ENCODE measurements around the gene ATP5F1D. TPM values are rescaled to one million over a fixed set of nuclear protein-coding genes. Genes with fewer than 3 reads are reported as not detected.

ATP5F1D gene
- total and polyA plus RNA-seq, 11 donors, result 201 to 1,034 (median 459) TPM

- peaks cover 0 to 28% (median 3%) of the 10 kb centered on the region in 12 donors for H3K4me1 ChIP-seq
- H3K4me3 ChIP-seq, result no peak overlapping the region
- DNase-seq (no peak), ATAC-seq (no peak)
- H3K27ac ChIP-seq, result no peak overlapping the region
- H3K27me3 ChIP-seq, result peaks cover 20 to 45% (median 36%) of the 10 kb centered on the region in 9 donors
- peaks cover 0 to 24% (median 10%) of the 10 kb centered on the region in 9 donors for H3K36me3 ChIP-seq
- WGBS, 4 donors, result 76 to 86% (median 82%) methylated on average over 13 to 18 of the region's 18 CpGs
- H3K9me3 ChIP-seq, result no peaks in the 10 kb centered on the region
- TF ChIP-seq POLR2A (IDR thresholded peaks at IDR 0.05), result no peak
- no peak for TF ChIP-seq CTCF (IDR thresholded peaks at IDR 0.05)
- intact Hi-C loops (cut with DNase I), result loop anchor here in 4 of 10 donors (5.0 to 10.0 kb wide), 5 partner anchors 72 to 242 kb away; partner anchors contain the start of genes PLK5 (in 2 of the 4) and GAMT (in 1 of the 4)
These were observed 41.1 kb downstream of the ATP5F1D start for GRCh38 chr19:1282588-1283206.

GRCh38 chr19:1283207-1283916, 41.8 kb downstream of the ATP5F1D start:
- ATAC-seq, result no peak
- 57 to 82% (median 61%) methylated on average over 16 to 29 of the region's 29 CpGs for WGBS, 4 donors
- Histone ChIP-seq H3K9me3 (no peaks in the 10 kb centered on the region), H3K4me3 (no peak overlapping the region), H3K27me3 (peaks cover 20 to 52% (median 40%) of the 10 kb centered on the region in 9 donors), H3K27ac (no peak overlapping the region), H3K4me1 (peaks cover 0 to 29% (median 3%) of the 10 kb centered on the region in 12 donors), H3K36me3 (peaks cover 0 to 19% (median 10%) of the 10 kb centered on the region in 9 donors)
- TF ChIP-seq POLR2A (IDR thresholded peaks at IDR 0.05) (no peak), CTCF (IDR thresholded peaks at IDR 0.05) (no peak)
- DNase-seq, result no peak
- intact Hi-C loops (cut with DNase I), result loop anchor here in 4 of 10 donors (5.0 to 10.0 kb wide), 5 partner anchors 71 to 241 kb away; partner anchors contain the start of genes PLK5 (in 2 of the 4) and GAMT (in 1 of the 4)

- H3K27me3 ChIP-seq, result peaks cover 20 to 57% (median 45%) of the 10 kb centered on the region in 9 donors
- WGBS, 4 donors, result 69 to 96% (median 86%) methylated on average over 3 to 12 of the region's 12 CpGs
- no peak for ATAC-seq
These were observed 42.4 kb downstream of the ATP5F1D start for GRCh38 chr19:1283917-1284292.

More at GRCh38 chr19:1283917-1284292, 42.4 kb downstream of the ATP5F1D start:
- Histone ChIP-seq H3K36me3 (peaks cover 0 to 13% (median 6%) of the 10 kb centered on the region in 9 donors), H3K27ac (no peak overlapping the region), H3K4me1 (peaks cover 0 to 29% (median 3%) of the 10 kb centered on the region in 12 donors), H3K4me3 (no peak overlapping the region), H3K9me3 (no peaks in the 10 kb centered on the region)
- TF ChIP-seq CTCF (IDR thresholded peaks at IDR 0.05) (no peak), POLR2A (IDR thresholded peaks at IDR 0.05) (no peak)
- intact Hi-C loops (cut with DNase I), result loop anchor here in 4 of 10 donors (5.0 to 10.0 kb wide), 5 partner anchors 71 to 241 kb away; partner anchors contain the start of genes PLK5 (in 2 of the 4) and GAMT (in 1 of the 4)
- DNase-seq, result no peak
